NCI-H748 (cell line): ENCODE measurements around the gene FYB1.
"Not testable (repeated sequence)": the region's sequence is repeated elsewhere in the genome, so short reads cannot be mapped to it uniquely, and the experiment has no call there.

Experiments
- DNase-seq: peaks from one replicate; lab custom pipeline; 2025; ENCODE audit not compliant: unreplicated experiment; lab: John Stamatoyannopoulos, UW

FYB1 gene

DNA sequence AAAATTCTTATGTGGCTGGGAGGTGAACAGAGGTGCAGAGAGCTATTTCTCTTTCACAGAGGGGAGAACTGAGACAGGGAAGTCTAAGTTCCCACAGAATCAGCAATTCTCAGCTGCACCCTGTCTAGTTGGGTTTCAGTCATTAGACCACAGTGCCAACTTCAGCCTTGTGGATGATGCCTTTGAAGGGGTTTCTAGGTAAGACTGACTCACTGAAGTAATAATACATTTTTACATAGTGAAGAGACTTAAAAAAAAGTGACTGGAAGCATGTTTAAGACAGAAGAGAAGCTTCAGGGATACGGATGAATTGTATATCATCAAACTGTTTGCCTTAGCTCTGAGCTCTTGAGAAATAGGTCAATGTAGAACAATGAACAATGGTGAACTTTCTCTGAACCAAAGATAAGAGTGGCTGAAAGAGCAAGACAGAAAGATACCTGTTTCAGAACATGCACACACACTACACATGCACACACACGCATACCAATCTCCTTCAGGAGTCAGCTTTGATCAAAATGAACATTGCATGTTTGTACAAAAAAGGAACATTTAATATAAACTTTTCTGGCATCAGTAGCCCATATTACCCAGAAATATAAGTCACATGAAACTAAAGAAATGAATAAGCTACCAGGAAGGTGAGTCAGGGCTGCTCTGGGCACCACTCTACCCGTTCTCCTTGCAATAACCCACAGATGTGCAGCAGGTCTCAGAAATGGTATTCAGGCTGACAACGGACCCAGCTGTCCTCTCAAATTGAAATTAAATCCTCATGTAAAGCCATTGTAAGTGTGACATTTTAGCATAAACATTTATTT, 12.6 kb upstream of the FYB1 start:
- no peak for DNase-seq

DNA sequence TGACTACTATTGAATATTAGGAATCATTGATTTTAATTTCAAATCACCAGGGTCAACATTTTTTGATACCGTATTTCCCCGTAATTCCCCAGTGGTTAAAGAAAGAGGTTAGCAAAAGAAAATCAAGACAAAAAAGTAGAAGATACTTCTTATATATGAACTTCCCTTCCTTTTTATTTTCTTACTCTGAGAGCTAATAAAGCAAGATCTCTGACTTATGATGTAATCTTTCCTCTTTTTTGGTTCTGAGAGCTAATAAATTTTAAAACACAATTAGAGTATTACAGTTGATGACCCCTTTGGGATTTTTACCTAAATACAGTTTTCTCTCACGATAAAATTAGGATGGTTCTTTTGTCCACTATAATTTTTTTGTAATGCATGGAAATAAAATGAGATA, 9.2 kb upstream of the FYB1 start:
- no peak for DNase-seq

DNA sequence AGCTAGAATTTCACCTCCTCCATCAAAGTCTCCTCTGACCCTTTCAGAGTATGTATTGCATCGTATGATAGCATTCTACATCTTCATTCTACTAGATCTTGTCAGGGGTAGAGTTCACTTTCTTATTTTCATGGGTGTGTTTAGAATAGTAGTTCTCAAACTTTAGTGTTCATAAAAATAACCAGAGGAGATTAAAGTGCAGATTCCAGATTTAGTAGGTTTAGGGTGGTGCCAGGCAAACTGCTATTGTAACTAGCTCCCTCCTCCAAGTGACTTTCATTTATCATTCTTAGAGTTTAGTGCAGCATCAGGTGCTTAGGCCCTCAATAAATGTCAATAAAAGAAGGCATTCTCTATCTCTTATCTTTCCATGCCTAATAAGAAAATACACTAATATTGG, 7.2 kb upstream of the FYB1 start:
- DNase-seq: no peak

DNA sequence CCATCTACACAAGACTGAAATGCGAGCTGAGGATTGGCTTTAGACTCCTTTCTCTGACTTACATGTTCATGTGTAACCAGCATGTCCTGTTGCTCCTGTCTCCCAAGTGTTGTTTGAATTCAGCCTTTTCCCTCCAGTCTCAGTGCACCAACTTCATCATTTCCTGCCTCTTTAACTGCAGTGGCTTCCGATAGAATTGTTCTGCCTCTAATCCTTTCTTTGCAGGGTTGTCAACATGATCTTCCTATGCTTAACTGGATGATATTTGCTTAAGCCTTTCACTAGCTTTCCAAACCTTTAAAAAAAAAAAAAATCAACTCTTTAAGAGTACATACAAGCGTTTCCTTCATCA, 6.7 kb upstream of the FYB1 start:
- no peak for DNase-seq

DNA sequence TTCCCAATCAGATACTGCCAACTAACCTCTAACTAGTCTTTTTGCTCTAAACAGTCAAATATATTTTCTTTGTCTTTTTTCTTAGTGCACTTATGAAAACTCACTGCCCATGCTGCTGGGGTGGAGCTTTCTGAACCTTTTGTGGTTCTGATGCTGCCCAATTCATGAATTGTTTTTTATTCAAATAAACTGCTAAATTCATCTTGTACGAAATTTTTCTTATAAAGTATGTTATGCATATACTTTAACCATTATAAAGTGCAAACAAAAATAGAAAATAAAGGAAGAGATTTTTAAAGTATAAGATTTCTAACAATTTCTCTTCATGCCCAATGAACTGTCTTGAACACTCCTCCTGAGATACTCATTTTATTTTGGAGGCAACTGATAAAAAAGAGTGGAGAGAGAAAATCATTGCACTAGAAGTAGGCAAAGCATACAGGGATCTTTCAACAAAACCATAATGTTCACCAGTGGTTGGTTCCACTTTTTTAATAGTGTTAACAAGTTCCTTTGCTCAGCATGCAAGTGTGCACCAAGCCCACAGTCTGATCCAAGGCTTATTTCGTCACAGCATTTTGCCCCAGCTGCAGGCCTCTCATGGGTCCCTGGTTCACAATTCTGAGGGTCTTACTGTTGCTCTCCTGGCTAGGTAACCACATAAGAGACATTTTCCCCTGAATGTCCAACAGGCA, 6.2 kb upstream of the FYB1 start:
- DNase-seq: no peak

DNA sequence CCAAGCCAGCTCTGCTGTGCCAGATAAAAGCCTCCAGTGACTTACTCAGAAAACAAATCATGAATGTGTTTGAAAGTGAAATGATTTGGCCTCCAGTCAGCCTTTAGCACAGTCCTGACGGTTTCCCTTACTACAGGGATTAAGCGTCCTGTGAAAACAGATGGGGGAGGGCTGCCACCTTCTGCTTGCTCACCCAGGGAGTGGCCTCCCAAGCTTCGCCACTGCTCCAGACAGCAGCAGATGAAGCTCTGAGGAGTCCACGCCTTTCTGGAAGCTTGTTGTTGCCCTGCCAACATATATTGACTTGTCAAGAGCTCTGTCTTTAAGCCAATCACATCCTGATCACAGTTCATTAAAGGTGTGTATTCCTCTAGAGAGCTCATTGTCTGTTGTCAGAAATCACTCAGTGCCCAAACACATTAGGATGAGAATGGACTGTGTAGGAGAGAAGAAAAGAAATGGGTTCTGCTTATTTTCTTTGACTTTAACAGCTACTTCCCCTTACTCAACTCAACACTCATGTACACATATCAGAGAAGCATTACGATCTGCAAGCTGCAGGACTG, 4.9 kb upstream of the FYB1 start:
- peak; percentile 36 for DNase-seq

DNA sequence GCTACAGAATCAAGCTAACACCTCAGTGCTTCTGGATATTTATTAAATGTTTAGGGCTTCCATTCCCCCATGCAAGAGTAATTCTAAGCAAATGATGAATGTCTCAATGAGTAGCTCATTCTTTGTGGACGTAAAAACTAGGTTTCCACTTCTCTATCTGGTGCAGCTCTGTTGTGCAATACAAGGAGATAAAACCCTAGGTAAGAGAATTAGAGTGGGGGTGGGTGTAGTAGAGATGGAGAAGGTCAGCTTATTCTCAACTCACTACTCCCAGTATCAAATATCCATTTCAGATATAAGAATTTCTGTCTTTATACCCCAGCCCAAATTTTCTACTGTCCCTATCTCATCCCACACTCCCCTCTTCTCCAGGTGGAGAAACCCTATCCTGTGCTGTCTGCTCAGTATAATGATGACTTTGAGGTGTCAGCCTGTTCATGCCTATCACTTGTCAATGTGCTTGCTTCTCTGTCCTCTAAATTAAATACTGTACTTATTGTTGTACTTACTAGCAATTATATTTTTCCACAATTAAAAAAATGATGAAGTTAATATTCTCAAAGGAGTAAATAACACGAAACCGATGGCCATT, 4.3 kb upstream of the FYB1 start:
- no peak for DNase-seq

DNA sequence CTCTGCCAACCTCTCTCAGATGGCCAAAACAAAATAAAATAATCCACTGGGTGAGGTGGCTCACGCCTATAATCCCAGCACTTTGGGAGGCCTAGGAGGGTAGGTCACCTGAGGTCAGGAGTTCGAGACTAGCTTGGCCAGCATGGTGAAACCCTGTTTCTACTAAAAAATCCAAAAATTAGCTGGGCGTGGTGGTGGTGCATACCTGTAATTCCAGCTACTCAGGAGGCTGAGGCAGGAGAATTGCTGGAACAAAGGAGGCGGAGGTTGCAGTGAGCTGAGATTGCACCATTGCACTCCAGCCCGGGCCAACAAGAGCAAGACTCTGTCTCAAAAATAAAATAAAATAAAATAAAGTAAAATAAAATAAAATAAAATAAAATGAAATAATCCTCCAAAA, 2.3 kb upstream of the FYB1 start:
- DNase-seq: not testable (repeated sequence)

DNA sequence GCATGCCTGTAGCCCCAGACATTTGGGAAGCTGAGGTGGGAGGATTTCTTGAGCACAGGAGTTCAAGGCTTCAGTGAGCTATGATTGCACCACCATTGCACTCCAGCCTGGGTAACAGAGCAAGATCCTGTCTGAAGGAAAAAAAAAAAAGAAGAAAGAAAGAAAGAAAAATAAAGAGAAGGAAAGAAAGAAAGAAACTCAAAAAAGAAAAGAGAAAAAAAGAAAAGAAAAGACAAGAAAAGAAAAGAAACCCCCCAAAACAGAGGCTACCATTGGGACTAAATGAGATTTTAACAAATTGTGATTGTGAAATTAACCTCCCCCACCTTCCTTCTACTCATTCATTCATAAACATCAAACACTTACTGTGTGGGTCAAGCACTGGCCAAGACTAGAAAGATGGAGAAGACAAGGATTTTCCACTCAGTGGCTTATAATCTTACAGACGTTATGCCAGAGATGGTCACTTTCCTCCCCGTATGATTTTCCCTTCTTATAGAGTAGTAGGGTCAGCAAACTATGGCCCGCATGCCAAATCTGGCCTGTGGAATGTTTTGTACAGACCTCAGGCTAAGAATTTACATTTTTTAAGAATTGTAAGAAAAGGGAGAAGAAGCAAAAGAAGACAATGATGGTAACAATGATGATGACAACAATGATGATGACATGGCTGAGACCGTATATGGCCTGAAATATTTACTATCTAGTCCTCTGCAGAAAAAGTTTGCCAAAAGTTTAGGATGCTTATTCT, 1.1 kb upstream of the FYB1 start:
- no peak for DNase-seq

DNA sequence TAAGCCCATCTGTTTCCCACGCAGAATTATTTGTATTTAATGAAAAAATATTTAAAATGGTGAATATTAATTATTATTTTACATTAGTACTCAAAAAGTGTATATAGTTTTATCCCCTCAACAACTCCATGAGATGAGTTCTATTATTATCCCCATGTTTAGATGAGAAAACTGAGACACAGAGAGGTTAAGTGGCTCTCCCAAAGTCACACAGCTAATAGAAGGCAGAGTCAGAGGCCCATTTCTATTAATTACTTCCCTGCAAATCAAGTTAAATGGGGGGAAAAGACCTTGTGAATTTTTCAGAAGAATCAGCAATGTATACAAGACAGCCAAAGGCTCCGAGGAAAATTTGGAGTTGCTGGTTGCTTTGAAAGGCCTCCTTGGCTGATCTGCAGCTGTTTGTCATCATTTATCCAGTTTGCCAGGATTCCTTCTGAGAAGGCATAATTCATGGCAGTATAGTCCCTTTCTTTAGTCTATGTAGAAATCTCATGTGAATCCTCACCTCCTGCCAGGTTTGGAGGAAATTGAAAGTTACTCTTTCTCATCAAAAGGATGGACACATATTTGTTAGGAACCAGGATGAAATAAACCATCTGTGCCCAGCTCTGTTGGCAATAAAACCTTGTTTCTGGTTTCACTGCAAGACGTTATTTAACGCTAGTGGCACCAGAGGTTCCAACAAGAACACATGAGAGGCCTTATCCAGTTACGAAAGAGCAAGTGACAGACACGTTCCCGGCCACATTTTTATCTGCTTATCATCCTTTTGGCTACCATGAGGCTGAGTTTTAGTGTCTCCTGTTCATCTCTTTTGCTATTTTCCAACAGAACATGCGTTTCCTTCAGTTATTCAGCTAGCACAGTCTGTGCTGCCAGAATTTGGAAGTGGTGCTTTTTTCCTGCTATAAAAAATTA, 621 bp downstream of the FYB1 start:
- no peak for DNase-seq

DNA sequence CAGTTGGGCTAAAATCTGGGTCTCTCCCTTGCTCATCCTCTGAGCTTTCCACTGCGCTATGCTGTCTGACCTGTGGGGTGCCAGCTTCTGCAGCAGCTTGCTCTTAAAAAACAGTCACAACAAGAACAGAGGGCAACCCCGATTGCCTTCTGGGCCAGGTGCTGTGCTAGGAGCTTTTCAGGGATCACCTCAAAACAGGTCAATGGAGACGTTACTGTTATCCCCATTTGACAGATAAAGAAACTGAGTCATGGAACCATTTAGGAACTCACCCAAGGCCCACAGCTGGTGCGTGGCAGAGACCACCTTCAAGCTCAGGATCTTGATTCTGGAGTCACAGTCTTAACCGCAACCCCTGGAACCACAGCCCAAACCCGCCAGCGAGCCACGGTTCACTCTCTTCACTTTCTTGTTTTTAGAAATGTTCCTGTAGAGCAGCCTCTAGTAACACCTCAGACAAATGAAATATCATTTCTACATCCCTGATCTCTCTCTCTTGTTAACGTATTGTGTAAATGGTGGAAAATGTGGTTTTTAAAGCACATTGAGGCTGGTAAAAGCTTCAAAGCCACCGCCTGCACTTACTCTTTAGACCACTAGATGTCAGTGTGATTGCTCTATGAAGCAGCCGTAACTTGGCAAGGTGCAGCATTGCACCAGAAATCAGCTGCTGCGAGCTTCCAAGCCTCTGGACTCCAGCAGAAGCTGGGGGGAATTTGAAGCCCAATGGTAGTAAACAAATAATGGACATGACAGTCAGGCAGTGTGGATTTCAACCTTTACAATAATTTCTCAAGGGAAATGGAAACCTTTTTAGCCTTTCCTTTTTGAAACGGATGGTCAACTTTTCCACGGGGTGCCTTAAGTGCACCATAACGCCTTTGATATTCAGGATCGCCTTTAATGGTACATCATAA, 1.7 kb downstream of the FYB1 start:
- DNase-seq: peak; percentile 88

DNA sequence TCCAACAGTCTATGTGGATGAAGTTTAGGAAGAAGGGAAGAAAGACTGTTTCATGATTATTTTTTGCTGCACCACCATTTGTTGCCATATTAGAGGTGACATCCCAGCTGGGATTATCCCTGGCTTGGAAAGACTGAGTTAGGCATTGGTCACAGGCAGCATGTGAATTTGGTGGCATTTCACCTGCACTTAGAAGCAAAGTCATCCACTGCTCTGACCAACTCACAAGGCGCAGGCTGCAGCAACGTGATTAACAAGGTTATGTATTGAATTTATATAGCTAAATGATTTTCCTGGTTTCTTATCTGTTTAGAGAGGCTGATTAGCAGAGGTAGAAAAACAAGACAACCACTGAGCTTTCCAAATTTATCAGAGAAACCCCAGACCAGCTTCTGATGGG, 2.7 kb downstream of the FYB1 start:
- no peak for DNase-seq

DNA sequence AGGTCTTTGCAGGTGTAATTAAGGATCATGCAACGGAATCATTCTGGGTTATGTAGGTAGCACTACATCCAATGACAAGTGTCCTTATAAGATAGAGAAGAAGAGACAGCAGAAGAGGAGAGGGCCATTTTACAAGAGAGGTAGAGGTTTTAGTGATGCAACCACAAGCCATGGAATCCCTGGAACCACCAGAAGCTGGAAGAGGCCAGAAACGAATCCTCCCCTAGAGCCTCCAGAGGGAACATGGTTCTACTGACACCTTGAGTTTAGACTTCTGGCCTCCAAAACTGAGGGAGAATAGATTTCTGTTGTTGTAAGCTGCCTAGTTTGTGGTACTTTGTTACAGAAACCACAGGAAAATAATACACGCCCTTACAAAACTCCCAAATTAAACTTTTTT, 3.5 kb downstream of the FYB1 start:
- DNase-seq: no peak

DNA sequence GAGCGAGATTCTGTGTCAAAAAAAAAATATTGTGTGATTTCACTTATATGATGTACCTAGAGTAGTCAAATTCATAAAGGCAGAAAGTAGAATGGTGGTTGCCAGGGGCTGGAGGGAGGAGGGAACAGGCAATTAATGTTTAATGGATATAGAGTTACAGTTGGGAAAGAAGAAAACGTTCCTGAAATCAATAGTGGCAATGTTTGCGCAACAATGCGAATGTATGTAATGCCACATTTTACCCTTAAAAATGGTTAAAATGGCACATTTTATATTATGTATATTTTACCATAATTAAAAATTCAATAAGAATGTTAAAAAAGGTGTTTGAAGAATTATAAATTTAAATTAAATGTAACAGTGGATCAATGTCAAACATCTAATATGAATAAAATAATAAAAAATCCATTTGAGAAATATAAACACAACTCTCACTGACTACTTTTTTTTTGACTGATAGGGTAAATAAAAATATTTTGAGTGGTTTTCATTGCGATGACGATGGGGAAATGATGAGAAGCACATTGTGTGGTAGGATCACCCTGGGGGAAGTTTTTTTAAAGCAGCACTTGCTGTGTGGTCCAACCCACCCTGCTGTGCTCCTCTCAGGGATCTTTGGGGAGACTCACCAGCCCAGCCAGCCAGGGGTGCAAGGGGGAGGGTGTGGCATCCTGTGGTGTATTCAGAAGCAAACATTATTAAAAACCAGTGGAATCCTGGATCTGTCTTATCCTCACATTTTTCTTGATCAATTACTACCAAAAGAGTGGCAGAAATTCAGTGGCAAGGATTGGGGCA, 4.3 kb downstream of the FYB1 start:
- DNase-seq: no peak

DNA sequence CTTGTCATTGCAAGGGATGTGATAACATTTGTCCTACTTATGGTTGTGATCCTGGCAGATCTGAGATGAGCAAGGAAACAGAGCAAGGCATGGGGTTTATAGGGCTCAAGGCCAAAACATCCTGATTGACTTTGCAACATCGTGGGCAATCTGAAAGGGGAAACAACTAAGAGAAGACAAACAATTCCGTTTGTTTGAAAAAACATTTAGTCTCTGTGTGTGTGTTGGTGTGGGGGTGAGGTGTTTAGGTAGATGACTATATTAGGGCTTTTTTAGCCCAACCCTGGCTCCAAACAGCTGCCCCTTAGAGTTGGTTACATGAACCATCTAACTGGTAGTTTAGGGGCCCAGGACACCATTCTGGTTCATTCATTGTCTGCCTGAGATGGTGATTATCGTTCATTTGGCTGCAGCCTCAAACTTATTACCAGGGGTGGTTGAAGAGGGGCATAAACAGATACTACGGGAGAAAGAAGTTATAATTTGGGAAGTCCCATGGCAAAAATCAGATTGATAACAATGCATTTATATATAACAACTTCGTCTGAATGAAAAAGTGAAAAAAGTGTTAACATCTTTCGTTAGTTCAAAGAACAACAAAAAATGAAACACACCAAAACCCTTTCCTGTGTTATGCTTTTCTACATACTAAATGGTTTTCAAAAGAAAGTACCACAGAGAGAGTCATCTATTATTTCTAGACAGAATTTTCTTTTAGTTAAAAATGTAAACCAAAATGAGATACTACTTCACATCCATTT, 5.7 kb downstream of the FYB1 start:
- DNase-seq: no peak

DNA sequence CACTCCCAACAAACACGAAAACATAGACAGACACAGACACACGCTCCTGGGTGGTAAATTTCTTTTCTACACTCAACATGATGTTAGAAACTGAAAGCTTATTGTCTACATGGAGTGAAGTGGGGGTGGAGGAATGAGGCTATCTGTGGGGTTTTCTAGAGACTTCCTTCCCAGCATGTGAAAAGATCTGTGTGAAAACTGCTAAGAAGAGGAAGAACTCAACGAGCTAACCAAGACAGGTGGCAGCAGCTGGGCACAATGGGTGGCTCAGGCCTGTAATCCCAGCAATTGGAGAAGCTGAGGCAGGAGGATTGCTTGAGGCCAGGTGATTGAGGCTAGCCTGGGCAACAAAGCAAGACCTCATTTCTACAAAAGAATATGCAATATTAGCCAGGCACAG, 7.6 kb downstream of the FYB1 start:
- no peak for DNase-seq

DNA sequence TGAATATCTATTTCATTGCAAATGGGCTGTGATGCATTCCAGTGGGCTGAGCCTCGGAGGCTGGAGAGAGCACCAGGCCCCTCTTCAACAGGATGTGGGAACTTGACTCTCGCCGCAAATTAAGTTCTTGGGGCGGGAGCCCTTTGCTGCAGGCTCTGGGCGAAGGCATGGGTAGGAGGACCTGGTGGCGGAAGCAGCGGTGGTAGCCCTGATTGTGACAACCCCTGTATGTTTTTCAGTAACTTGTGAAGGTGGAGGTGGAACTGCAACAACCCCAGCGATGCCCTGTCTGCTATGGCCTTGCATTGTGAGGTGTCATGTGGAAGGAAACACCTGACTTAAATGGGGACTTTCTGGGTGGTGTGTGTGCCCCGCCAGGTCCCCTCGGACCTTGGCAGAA, 9.4 kb downstream of the FYB1 start:
- DNase-seq: no peak

DNA sequence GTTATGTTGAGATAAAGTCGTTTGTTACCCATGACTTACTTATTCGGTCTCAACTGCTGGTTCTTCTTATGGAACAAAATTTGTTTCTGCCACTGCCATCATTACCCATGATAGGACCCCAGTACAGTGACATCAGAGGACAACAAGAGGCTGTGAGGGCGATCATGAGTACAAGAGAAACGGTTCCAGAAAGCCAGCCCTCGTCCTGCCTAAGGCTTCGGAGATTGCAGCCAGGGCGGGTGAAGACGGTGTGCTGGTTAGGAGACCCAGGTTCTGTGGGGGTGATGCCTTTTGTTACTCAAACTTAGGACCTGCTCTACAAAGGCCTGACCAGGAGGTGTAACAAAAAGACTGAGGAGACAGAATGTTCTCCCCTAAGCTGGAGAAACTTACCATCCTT, 10.9 kb downstream of the FYB1 start:
- no peak for DNase-seq
